Liver (tissue), 9 donors: ENCODE measurements around the gene MED16. TPM values are rescaled to one million over a fixed set of nuclear protein-coding genes. Genes with fewer than 3 reads are reported as not detected.

Source experiments
- DNase-seq: peaks from one replicate; pipeline ENCODE4 v3.0.0-alpha.2; 2017; ENCODE audit warnings: low spot score
- H3K27ac ChIP-seq, 2 donors: one replicate each; pipeline ENCODE4 v1.7.0; 2013; ENCODE audit warnings: inconsistent platforms in 2 of 2, low read length in 2 of 2, control low read depth in 1 of 2, low read depth in 1 of 2, mild to moderate bottlenecking in 1 of 2
- H3K27me3 ChIP-seq, 4 donors: one replicate each; pipeline versions ENCODE4 v1.6.1 to v1.7.0; 2013; ENCODE audit warnings: low read length in 3 of 4, inconsistent platforms in 1 of 4, mild to moderate bottlenecking in 1 of 4, moderate library complexity in 1 of 4; ENCODE audit not compliant: control insufficient read depth in 4 of 4, insufficient read depth in 4 of 4
- H3K36me3 ChIP-seq, 4 donors: one replicate each; pipeline versions ENCODE4 v1.6.1 to v1.7.0; 2013; ENCODE audit warnings: low read length in 3 of 4, mild to moderate bottlenecking in 3 of 4, low read depth in 1 of 4, moderate library complexity in 1 of 4; ENCODE audit not compliant: control insufficient read depth in 4 of 4, insufficient read depth in 3 of 4
- H3K4me1 ChIP-seq, 4 donors: one replicate each; pipeline versions ENCODE4 v1.6.1 to v1.7.0; 2013; ENCODE audit warnings: low read length in 3 of 4, mild to moderate bottlenecking in 3 of 4, moderate library complexity in 1 of 4; ENCODE audit not compliant: control insufficient read depth in 4 of 4, insufficient read depth in 4 of 4
- H3K4me3 ChIP-seq, 3 donors: one replicate each; pipeline versions ENCODE4 v1.6.1 to v1.7.0; 2013; ENCODE audit warnings: low read length in 3 of 3, control low read depth in 1 of 3, low read depth in 1 of 3, mild to moderate bottlenecking in 1 of 3
- H3K9ac ChIP-seq, 2 donors: one replicate each; pipeline ENCODE4 v1.7.0; 2013; ENCODE audit warnings: low read length in 2 of 2, mild to moderate bottlenecking in 2 of 2, moderate library complexity in 2 of 2, control low read depth in 1 of 2, low read depth in 1 of 2
- H3K9me3 ChIP-seq, 4 donors: one replicate each; pipeline versions ENCODE4 v1.6.1 to v1.7.0; 2013; ENCODE audit warnings: low read length in 3 of 4; ENCODE audit not compliant: control insufficient read depth in 4 of 4
- ATF3 ChIP-seq: IDR thresholded peaks from 2 replicates; pipeline ENCODE4 v1.6.1; 2016; ENCODE audit warnings: antibody characterized with exemption
- GABPA ChIP-seq, 2 donors: IDR thresholded peaks in 1 of 2; conservative IDR thresholded peaks in 1 of 2; 2 replicates each; pipeline ENCODE4 v1.6.1; 2016; ENCODE audit warnings: antibody characterized with exemption in 2 of 2, mild to moderate bottlenecking in 1 of 2, moderate library complexity in 1 of 2
- HNF4A ChIP-seq, 2 donors: conservative IDR thresholded peaks; 2 replicates each; pipeline ENCODE4 v1.6.1; 2016; ENCODE audit warnings: antibody characterized with exemption in 2 of 2, mild to moderate bottlenecking in 2 of 2
- HNF4G ChIP-seq: IDR thresholded peaks from 2 replicates; pipeline ENCODE4 v1.6.1; 2016; ENCODE audit warnings: antibody characterized with exemption
- JUND ChIP-seq, 2 donors: IDR thresholded peaks; 2 replicates each; pipeline ENCODE4 v1.6.1; 2016; ENCODE audit warnings: antibody characterized with exemption in 2 of 2
- NR2F2 ChIP-seq: IDR thresholded peaks from 2 replicates; pipeline ENCODE4 v1.6.1; 2016; ENCODE audit warnings: antibody characterized with exemption
- RAD21 ChIP-seq, 2 donors: IDR thresholded peaks; 2 replicates each; pipeline ENCODE4 v1.6.1; 2016; ENCODE audit warnings: antibody characterized with exemption in 2 of 2, mild to moderate bottlenecking in 2 of 2
- SP1 ChIP-seq: IDR thresholded peaks from 2 replicates; pipeline ENCODE4 v1.6.1; 2018; ENCODE audit warnings: antibody characterized with exemption, mild to moderate bottlenecking
- TAF1 ChIP-seq: conservative IDR thresholded peaks from 2 replicates; pipeline ENCODE4 v1.6.1; 2016; ENCODE audit warnings: antibody characterized with exemption, mild to moderate bottlenecking
- WGBS: extraction: QIAGEN DNeasy Blood & Tissue Kit; methylation state at CpG from one replicate; pipeline ENCODE4 v1.1.7; 2013; 5-methylcytosine and 5-hydroxymethylcytosine counted together
- polyA plus RNA-seq, 2 donors: library from polyadenylated mRNA; stranded (reverse) in 1 of 2; unstranded in 1 of 2; fragments of 200-250 nt in 1 of 2; fragments of >200 nt in 1 of 2; fragmentation: Nextera tagmentation in 1 of 2; extraction: Ambion mirVana in 1 of 2; gene quantifications; one replicate each; pipeline versions ENCODE4 v1.2.1 to v1.2.3, GENCODE V29; 2013 to 2015
- total RNA-seq, 2 donors: library from RNA; depleted of rRNA; stranded (reverse); fragments of >200 nt; gene quantifications; one replicate each; pipeline ENCODE4 v1.2.3, GENCODE V29; 2014
- TF ChIP-seq, protein P1 (sequence below): fragments of 150-350 bp; IDR thresholded peaks from 2 replicates; pipeline ENCODE4 v1.5.1; 2017; ENCODE audit warnings: improper control_type of control experiment, low read depth, low read length; ENCODE audit not compliant: missing input control
- TF ChIP-seq, protein P2 (sequence below): IDR thresholded peaks from 2 replicates; pipeline ENCODE4 v1.6.1; 2016; ENCODE audit warnings: antibody characterized with exemption, mild to moderate bottlenecking
- donor health status: healthy.
- donor health status: healthy.
- donor health status: healthy.
- donor health status: healthy.
- donor health status: healthy.

MED16 gene
- total and polyA plus RNA-seq, 4 donors: 30.6 to 50.5 (median 41.0) TPM

GRCh38 chr19:925526-926322 lies 32.7 kb upstream of the MED16 start, which contains the start of gene ARID3A:
TSS of gene ARID3A (plus strand) at chr19:926035. CDS start at chr19:929529, 3,494 bp downstream.
- H3K4me1 ChIP-seq: peaks cover 11 to 28% (median 20%) of the 10 kb centered on the region in 4 donors
- H3K36me3 ChIP-seq: no peaks in the 10 kb centered on the region
- WGBS: under 1% methylated on average over 97 of the region's 97 CpGs
- H3K4me3 ChIP-seq: peak within 1 kb of the TSS; percentile 81 to 90 (median 82)
- H3K27me3 ChIP-seq: peaks cover 0 to 2% (median 0%) of the 10 kb centered on the region in 4 donors
- H3K27ac ChIP-seq: peak within 1 kb of the TSS; percentile 72 to 84
- H3K9ac ChIP-seq: peak within 1 kb of the TSS in 1 of 2 donors; percentile 81
- peak; percentile 85 for DNase-seq
- TF ChIP-seq SP1: peak; percentile 38
- TF ChIP-seq RAD21 (IDR thresholded peaks at IDR 0.05): no peak
- H3K9me3 ChIP-seq: no peaks in the 10 kb centered on the region

DNA sequence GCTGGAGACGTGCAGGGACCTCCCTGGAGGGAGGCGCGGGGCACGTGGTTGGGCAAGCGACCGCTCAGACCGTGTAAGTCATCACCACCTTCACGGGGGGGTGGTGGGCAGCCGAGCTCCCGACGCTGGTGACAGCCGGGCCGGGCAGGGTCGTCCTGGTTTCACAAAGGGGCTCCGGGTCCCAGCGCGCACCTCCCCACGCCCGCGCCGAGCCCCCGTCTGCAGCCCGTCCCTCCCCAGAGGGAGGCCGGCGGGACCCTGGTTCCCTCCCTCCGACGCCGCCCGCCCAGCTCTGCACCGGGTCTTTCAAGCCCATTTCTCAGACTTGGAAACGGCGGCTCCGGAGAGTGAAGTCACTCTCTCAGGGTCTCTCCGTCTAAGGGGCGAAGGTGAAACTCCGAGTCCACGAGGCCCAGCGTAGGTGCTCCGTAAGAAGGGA lies 32.1 kb upstream of the MED16 start:
- Histone ChIP-seq H3K4me1 (peaks cover 11 to 33% (median 25%) of the 10 kb centered on the region in 4 donors), H3K27me3 (peaks cover 0 to 4% (median 1%) of the 10 kb centered on the region in 4 donors), H3K9ac (peak overlapping the region in 1 of 2 donors; percentile 54), H3K4me3 (peak overlapping the region; percentile 58 to 90 (median 66)), H3K27ac (peak overlapping the region; percentile 47 to 72), H3K9me3 (no peaks in the 10 kb centered on the region), H3K36me3 (no peaks in the 10 kb centered on the region)
- no peak for TF ChIP-seq ATF3
- TF ChIP-seq HNF4A (conservative IDR thresholded peaks at IDR 0.05): no peak
- TF ChIP-seq TAF1: no peak
- TF ChIP-seq HNF4G: no peak
- TF ChIP-seq, protein P1, sequence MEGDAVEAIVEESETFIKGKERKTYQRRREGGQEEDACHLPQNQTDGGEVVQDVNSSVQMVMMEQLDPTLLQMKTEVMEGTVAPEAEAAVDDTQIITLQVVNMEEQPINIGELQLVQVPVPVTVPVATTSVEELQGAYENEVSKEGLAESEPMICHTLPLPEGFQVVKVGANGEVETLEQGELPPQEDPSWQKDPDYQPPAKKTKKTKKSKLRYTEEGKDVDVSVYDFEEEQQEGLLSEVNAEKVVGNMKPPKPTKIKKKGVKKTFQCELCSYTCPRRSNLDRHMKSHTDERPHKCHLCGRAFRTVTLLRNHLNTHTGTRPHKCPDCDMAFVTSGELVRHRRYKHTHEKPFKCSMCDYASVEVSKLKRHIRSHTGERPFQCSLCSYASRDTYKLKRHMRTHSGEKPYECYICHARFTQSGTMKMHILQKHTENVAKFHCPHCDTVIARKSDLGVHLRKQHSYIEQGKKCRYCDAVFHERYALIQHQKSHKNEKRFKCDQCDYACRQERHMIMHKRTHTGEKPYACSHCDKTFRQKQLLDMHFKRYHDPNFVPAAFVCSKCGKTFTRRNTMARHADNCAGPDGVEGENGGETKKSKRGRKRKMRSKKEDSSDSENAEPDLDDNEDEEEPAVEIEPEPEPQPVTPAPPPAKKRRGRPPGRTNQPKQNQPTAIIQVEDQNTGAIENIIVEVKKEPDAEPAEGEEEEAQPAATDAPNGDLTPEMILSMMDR: no peak
- TF ChIP-seq, protein P2, sequence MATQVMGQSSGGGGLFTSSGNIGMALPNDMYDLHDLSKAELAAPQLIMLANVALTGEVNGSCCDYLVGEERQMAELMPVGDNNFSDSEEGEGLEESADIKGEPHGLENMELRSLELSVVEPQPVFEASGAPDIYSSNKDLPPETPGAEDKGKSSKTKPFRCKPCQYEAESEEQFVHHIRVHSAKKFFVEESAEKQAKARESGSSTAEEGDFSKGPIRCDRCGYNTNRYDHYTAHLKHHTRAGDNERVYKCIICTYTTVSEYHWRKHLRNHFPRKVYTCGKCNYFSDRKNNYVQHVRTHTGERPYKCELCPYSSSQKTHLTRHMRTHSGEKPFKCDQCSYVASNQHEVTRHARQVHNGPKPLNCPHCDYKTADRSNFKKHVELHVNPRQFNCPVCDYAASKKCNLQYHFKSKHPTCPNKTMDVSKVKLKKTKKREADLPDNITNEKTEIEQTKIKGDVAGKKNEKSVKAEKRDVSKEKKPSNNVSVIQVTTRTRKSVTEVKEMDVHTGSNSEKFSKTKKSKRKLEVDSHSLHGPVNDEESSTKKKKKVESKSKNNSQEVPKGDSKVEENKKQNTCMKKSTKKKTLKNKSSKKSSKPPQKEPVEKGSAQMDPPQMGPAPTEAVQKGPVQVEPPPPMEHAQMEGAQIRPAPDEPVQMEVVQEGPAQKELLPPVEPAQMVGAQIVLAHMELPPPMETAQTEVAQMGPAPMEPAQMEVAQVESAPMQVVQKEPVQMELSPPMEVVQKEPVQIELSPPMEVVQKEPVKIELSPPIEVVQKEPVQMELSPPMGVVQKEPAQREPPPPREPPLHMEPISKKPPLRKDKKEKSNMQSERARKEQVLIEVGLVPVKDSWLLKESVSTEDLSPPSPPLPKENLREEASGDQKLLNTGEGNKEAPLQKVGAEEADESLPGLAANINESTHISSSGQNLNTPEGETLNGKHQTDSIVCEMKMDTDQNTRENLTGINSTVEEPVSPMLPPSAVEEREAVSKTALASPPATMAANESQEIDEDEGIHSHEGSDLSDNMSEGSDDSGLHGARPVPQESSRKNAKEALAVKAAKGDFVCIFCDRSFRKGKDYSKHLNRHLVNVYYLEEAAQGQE: no peak
- TF ChIP-seq NR2F2: no peak
- TF ChIP-seq GABPA (IDR thresholded peaks at IDR 0.05 in 1 of 2, conservative IDR thresholded peaks at IDR 0.05 in 1 of 2): no peak
- TF ChIP-seq JUND (IDR thresholded peaks at IDR 0.05): no peak
- WGBS: under 1% methylated on average over 39 of the region's 39 CpGs
- peak; percentile 82 for DNase-seq
